GM06990 (cell line): ENCODE data around the gene POC1B.
A peak's percentile ranks its signal among the peaks of the same experiment; 100 is the strongest.
"Not testable (repeated sequence)": the region's sequence is repeated elsewhere in the genome, so short reads cannot be mapped to it uniquely, and the experiment has no call there.

Experiments used
- DNase-seq: peaks from one replicate; pipeline ENCODE4 v3.0.0-alpha.2; 2011; ENCODE audit not compliant: insufficient read length; ENCODE audit errors: extremely low read depth
- H3K27me3 ChIP-seq: replicated peaks from 2 replicates; pipeline ENCODE4 v1.6.0; 2011; ENCODE audit warnings: low read length; ENCODE audit not compliant: control insufficient read depth, insufficient read depth
- H3K36me3 ChIP-seq: 2 replicates; pipeline ENCODE4 v1.5.1; 2011; ENCODE audit warnings: low read length; ENCODE audit not compliant: control insufficient read depth, insufficient read depth
- H3K4me3 ChIP-seq: replicated peaks from 2 replicates; pipeline ENCODE4 v1.5.1; 2011; ENCODE audit warnings: low read depth, mild to moderate bottlenecking, control low read depth, low read length
- TF ChIP-seq, protein P1 (sequence below): IDR thresholded peaks from 2 replicates; pipeline ENCODE4 v1.5.1; 2011; ENCODE audit warnings: low read length, control low read depth, mild to moderate bottlenecking, inconsistent platforms; ENCODE audit not compliant: insufficient read depth, poor library complexity, severe bottlenecking

POC1B gene

DNA sequence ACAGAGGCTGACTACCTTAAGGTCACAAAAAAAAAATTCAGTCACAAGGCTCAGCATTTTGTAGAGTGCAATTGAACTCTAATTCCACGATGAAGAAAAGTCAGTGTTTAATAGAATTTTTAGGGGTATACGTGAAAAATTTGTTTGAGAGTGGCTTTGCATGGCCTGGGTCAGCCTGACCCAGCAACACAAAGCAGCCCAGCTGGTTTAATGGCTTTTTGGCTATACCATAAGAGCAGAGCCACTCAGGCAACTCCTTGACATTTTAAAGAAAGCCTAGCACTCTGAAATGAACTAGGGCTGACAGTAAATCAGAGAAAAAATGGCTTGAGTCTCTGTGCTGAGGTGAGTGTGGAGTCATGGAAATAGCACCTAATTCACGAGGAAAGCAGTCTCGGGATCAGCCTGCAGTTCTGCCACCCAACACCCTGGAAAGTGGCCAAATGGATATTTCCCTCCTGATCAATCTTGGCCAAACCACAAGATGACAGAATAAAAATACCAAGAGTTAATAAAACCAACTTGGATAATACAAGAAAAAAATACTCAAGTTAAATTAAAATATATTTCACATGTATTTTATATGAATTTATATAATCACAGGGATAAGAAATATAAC lies 60.8 kb downstream of the POC1B start:
- Histone ChIP-seq H3K27me3 (no peaks in the 10 kb centered on the region), H3K4me3 (no peak overlapping the region), H3K36me3 (no peaks in the 10 kb centered on the region)
- no peak for DNase-seq
- TF ChIP-seq, protein P1, sequence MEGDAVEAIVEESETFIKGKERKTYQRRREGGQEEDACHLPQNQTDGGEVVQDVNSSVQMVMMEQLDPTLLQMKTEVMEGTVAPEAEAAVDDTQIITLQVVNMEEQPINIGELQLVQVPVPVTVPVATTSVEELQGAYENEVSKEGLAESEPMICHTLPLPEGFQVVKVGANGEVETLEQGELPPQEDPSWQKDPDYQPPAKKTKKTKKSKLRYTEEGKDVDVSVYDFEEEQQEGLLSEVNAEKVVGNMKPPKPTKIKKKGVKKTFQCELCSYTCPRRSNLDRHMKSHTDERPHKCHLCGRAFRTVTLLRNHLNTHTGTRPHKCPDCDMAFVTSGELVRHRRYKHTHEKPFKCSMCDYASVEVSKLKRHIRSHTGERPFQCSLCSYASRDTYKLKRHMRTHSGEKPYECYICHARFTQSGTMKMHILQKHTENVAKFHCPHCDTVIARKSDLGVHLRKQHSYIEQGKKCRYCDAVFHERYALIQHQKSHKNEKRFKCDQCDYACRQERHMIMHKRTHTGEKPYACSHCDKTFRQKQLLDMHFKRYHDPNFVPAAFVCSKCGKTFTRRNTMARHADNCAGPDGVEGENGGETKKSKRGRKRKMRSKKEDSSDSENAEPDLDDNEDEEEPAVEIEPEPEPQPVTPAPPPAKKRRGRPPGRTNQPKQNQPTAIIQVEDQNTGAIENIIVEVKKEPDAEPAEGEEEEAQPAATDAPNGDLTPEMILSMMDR = no peak

DNA sequence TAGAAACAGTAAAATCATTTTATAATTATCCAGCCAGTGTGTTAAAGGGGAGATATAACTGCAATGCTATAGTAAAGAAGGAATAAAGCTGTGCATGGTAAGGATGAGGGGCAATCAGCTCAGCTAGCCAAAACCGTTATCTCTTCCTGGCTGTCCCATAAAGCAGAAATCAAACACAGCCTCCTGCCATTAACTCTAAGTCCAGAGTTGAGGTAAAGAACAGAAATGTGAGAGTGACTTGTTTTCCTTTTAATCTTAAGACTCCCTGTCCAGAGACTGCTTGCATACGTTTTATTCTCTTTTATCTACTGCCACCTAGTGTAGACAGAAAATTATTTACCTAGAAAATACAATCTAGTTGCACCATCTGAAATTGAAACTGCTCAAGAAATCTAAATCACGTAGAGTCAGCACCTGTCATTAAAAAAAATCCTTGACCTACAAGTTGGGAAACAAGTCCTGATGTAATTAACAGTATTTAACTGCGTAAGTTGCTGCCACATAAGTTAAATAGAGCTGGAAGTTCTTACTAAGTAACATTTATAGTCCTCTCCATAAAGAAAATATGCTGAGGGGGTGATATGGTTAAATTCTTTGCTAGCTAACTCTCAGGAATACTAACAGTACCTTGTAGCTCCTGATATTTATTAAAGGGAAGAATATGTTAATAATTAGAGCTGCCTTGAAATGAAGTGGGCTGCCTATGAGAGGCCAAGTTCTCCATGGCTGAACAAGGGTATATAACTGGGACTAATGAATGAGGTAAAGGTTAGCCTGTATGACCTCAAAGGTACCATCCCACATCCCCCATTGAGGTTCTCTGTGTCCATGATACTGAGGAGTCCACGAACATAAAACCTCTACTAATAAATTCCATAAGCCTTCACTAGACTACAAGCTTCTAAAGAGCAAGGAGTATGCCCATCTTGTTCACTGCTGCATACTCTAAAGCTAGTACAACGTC lies 63.9 kb downstream of the POC1B start:
- no peaks in the 10 kb centered on the region for H3K27me3 ChIP-seq
- TF ChIP-seq, protein P1 = peak; percentile 42
- H3K36me3 ChIP-seq = no peaks in the 10 kb centered on the region
- DNase-seq = no peak
- no peak overlapping the region for H3K4me3 ChIP-seq

DNA sequence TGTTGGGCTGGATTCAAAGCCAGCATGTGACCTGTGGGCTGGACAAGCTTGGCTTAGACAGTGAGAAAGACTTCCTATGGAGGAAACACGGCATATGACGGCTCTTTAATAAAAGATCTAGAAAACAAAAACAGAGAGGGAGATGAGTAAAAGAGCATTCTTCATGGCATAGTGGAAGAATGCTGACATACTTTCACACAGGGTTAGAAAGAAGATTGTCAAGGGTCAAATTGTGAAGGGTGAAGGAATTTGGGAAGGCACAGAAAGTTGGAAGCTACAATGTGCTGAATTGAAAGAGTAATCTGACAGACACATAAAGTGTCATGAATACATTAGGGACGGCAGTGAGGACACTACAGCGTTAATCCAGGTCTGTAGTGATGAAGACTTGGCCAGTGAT lies 64.7 kb downstream of the POC1B start:
- Histone ChIP-seq H3K36me3 (no peaks in the 10 kb centered on the region), H3K4me3 (no peak overlapping the region), H3K27me3 (no peaks in the 10 kb centered on the region)
- TF ChIP-seq, protein P1 = no peak
- DNase-seq = no peak

DNA sequence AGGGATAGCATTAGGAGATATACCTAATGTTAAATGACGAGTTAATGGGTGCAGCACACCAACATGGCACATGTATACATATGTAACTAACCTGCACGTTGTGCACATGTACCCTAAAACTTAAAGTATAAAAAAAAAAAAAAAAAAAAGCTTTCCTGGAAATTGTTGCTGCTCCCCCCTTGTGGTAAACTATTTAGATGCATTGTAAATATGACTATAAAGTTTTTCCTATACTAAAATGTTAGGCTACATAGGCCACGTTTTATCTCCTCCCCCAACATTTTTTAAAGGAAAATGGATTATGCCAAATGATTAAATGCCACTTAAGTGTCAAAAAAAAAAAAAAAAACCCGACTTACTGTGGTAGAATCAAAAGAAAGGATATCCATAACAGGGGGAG lies 66.6 kb downstream of the POC1B start:
- not testable (repeated sequence) for H3K27me3 ChIP-seq, H3K36me3 ChIP-seq, DNase-seq, H3K4me3 ChIP-seq

DNA sequence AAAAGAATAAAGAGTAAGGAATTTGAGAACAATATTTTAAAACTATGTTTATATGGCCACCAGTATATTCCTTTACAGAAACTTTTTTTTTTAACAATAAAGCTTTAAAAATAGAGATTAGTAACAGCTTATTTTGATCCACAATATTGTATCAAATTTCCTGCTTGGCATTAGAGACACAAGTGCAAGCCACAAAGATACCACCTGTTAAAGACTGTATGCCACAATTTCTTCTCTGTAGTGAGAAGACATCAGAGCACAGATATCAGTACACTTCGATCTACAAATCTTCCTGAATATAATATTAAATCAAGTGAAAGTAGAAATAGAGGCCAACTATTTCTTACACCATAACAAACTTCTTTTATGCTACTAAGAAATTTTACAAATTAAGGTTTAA lies 69.3 kb downstream of the POC1B start:
- Histone ChIP-seq H3K4me3 (no peak overlapping the region), H3K36me3 (no peaks in the 10 kb centered on the region), H3K27me3 (no peaks in the 10 kb centered on the region)
- TF ChIP-seq, protein P1 = no peak
- no peak for DNase-seq

DNA sequence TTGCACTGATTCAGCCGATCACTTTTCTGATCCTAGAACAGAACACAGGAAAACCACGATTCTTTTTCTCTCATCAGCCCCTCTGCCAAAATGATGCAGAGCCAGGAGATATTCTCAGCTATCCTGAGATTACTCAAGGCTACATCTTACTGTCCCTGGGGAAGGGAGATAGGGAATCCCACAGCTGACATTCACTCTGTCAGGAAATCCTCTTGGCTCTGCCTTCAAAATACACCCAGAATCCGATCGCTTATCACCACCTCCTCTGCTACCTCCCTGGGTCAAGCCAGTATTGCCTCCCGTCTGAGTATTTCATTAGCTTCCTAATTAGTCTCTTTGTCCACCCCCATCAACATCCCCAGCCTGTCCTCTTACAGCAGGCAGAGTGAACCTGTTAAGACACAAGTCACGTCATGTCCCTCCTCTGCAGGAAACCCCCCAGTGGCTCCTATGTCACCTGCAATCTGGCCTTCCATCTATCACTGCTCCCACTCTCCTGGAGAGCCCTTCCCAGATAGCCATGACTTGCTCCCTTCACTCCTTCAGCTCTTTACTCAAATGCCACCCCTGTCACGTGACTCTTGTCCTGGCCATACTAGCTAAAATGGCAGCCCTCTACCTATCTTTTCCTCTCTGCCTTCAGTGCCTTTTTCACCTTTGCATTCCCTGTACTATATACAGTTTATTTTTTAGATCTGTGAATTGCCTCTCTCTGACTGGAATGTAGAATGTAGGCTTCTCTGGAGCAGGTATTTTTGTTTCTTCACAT lies 71.6 kb downstream of the POC1B start:
- DNase-seq = no peak
- no peak overlapping the region for H3K4me3 ChIP-seq
- H3K27me3 ChIP-seq = no peaks in the 10 kb centered on the region
- TF ChIP-seq, protein P1 = no peak
- H3K36me3 ChIP-seq = no peaks in the 10 kb centered on the region
